GM23338 (cell line): ENCODE results near the gene EPHB2. TPM values are rescaled to one million over a fixed set of nuclear protein-coding genes. Genes with fewer than 3 reads are reported as not detected.

Experiments used
- ATAC-seq: fragments of 200-7000 bp; cut with Tn5 transposase; 3 replicates; pipeline ENCODE4 v1.9.1; 2020
- DNase-seq: peaks from one replicate; pipeline ENCODE4 v3.0.0-alpha.2; 2015; ENCODE audit warnings: low spot score
- H2AFZ ChIP-seq: fragments of 200-600 bp; sonication (generic); 2 replicates; pipeline ENCODE4 v1.8.0; 2016; ENCODE audit warnings: antibody characterized with exemption, mild to moderate bottlenecking, moderate library complexity
- H3F3A ChIP-seq: fragments of 200-600 bp; sonication (generic); replicated peaks from 2 replicates; pipeline ENCODE4 v1.8.0; 2017; ENCODE audit warnings: antibody characterized with exemption, mixed run types, low read depth
- H3K27ac ChIP-seq: fragments of 200-600 bp; sonication (generic); 2 replicates; pipeline ENCODE4 v1.6.1; 2016; ENCODE audit warnings: low read depth
- H3K27me3 ChIP-seq: fragments of 200-600 bp; sonication (generic); 2 replicates; pipeline ENCODE4 v1.8.0; 2016; ENCODE audit warnings: mild to moderate bottlenecking, mixed run types, moderate library complexity; ENCODE audit not compliant: insufficient read depth
- H3K36me3 ChIP-seq: fragments of 200-600 bp; sonication (generic); 2 replicates; pipeline ENCODE4 v1.8.0; 2016; ENCODE audit warnings: mild to moderate bottlenecking; ENCODE audit not compliant: insufficient read depth
- H3K4me1 ChIP-seq: fragments of 200-600 bp; sonication (generic); 2 replicates; pipeline ENCODE4 v1.8.0; 2016; ENCODE audit warnings: mild to moderate bottlenecking, moderate library complexity; ENCODE audit not compliant: insufficient read depth
- H3K4me2 ChIP-seq: fragments of 200-600 bp; sonication (generic); 2 replicates; pipeline ENCODE4 v1.7.1; 2017; ENCODE audit warnings: mixed run types
- H3K4me3 ChIP-seq: fragments of 200-600 bp; sonication (generic); 2 replicates; pipeline ENCODE4 v1.6.1; 2016; ENCODE audit warnings: mixed run types
- H3K79me2 ChIP-seq: fragments of 200-600 bp; sonication (generic); replicated peaks from 2 replicates; pipeline ENCODE4 v1.8.0; 2017; ENCODE audit warnings: mild to moderate bottlenecking; ENCODE audit not compliant: insufficient read depth
- H3K9me2 ChIP-seq: fragments of 200-600 bp; sonication (generic); 2 replicates; pipeline ENCODE4 v1.8.0; 2017; ENCODE audit not compliant: insufficient read depth
- H4K20me1 ChIP-seq: fragments of 200-600 bp; sonication (generic); replicated peaks from 2 replicates; pipeline ENCODE4 v1.8.0; 2017; ENCODE audit warnings: mild to moderate bottlenecking; ENCODE audit not compliant: insufficient read depth
- H3K27ac Mint-ChIP-seq: 2 replicates; pipeline ENCODE4 v1.8.0; 2020; ENCODE audit warnings: inconsistent platforms, mild to moderate bottlenecking, moderate library complexity, mixed read lengths
- H3K27me3 Mint-ChIP-seq: 3 replicates; pipeline ENCODE4 v1.8.0; 2022; ENCODE audit warnings: low read depth, mild to moderate bottlenecking, moderate library complexity, mixed read lengths, inconsistent platforms; ENCODE audit not compliant: insufficient read depth, poor library complexity
- H3K36me3 Mint-ChIP-seq: 3 replicates; pipeline ENCODE4 v1.8.0; 2021; ENCODE audit warnings: low read depth, mild to moderate bottlenecking, inconsistent platforms, moderate library complexity, mixed read lengths
- H3K4me1 Mint-ChIP-seq: 3 replicates; pipeline ENCODE4 v1.8.0; 2020; ENCODE audit warnings: mild to moderate bottlenecking, inconsistent platforms, mixed read lengths
- H3K4me3 Mint-ChIP-seq: 3 replicates; pipeline ENCODE4 v1.8.0; 2021; ENCODE audit warnings: moderate library complexity, mild to moderate bottlenecking, inconsistent platforms, mixed read lengths
- H3K9me3 Mint-ChIP-seq: 3 replicates; pipeline ENCODE4 v1.8.0; 2020; ENCODE audit warnings: moderate library complexity, mild to moderate bottlenecking, inconsistent platforms, mixed read lengths
- EZH2 ChIP-seq: fragments of 200-600 bp; sonication (generic); IDR thresholded peaks from one replicate; pipeline ENCODE4 v1.8.0; 2017; ENCODE audit warnings: antibody characterized with exemption, mild to moderate bottlenecking, low read depth; ENCODE audit not compliant: unreplicated experiment
- NANOG ChIP-seq: IDR thresholded peaks from 2 replicates; pipeline ENCODE4 v1.6.1; 2016; ENCODE audit warnings: antibody characterized with exemption, borderline replicate concordance
- STAT1 ChIP-seq: IDR thresholded peaks from one replicate; pipeline ENCODE4 v1.6.1; 2016; ENCODE audit warnings: antibody characterized with exemption; ENCODE audit not compliant: unreplicated experiment
- ZNF331 ChIP-seq: fragments of 250-450 bp; sonication (Bioruptor Pico); IDR thresholded peaks from 2 replicates; pipeline ENCODE4 v1.5.0; 2020; ENCODE audit warnings: low read depth, mild to moderate bottlenecking, moderate library complexity
- polyA plus RNA-seq: library from polyadenylated mRNA; unstranded; fragments of >200 nt; fragmentation: Nextera tagmentation; extraction: Ambion mirVana; gene quantifications from 2 replicates; pipeline ENCODE4 v1.2.1, GENCODE V29; 2016
- total RNA-seq: library from RNA; depleted of rRNA; stranded (reverse); fragments of >200 nt; shearing (Covaris generic); gene quantifications from 2 replicates; pipeline ENCODE4 v1.2.3, GENCODE V29; 2014
- TF ChIP-seq, protein P1 (sequence below): IDR thresholded peaks from one replicate; pipeline ENCODE4 v1.6.1; 2018; ENCODE audit warnings: antibody characterized with exemption; ENCODE audit not compliant: unreplicated experiment
- TF ChIP-seq, protein P2 (sequence below): fragments of 250-450 bp; sonication (Bioruptor Pico); IDR thresholded peaks from 2 replicates; pipeline ENCODE4 v1.5.0; 2020; ENCODE audit warnings: mild to moderate bottlenecking, moderate library complexity
- TF ChIP-seq, protein P3 (sequence below): IDR thresholded peaks from 2 replicates; pipeline ENCODE4 v1.6.1; 2016; ENCODE audit warnings: antibody characterized with exemption
- TF ChIP-seq, protein P4 (sequence below), 2 experiments: fragments of 200-600 bp in 1 of 2; sonication (generic) in 1 of 2; conservative IDR thresholded peaks; 2 replicates each; pipeline versions ENCODE4 v1.5.1 to v1.6.1; 2016 to 2017; ENCODE audit warnings: antibody characterized with exemption in 2 of 2, low read depth in 2 of 2, mild to moderate bottlenecking in 2 of 2, moderate library complexity in 1 of 2

Gene EPHB2
- total and polyA plus RNA-seq, 2 experiments from 2014 or later = 4.1 to 20.1 TPM

DNA sequence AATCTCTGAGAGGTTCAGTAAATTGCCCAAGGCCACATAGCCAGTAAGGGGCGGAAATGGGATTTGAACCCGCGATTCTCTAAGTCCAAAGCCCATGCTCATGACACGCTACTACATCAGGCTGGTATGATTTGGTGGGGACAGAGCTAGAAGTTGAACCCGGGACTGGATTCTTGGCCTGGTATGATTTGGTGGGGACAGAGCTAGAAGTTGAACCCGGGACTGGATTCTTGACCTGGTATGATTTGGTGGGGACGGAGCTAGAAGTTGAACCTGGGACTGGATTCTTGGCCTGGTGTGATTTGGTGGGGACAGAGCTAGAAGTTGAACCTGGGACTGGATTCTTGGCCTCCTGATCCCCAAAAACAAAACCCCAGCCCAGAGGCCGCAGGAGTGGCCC, 23.0 kb downstream of the EPHB2 start (continued):
- TF ChIP-seq, protein P1, sequence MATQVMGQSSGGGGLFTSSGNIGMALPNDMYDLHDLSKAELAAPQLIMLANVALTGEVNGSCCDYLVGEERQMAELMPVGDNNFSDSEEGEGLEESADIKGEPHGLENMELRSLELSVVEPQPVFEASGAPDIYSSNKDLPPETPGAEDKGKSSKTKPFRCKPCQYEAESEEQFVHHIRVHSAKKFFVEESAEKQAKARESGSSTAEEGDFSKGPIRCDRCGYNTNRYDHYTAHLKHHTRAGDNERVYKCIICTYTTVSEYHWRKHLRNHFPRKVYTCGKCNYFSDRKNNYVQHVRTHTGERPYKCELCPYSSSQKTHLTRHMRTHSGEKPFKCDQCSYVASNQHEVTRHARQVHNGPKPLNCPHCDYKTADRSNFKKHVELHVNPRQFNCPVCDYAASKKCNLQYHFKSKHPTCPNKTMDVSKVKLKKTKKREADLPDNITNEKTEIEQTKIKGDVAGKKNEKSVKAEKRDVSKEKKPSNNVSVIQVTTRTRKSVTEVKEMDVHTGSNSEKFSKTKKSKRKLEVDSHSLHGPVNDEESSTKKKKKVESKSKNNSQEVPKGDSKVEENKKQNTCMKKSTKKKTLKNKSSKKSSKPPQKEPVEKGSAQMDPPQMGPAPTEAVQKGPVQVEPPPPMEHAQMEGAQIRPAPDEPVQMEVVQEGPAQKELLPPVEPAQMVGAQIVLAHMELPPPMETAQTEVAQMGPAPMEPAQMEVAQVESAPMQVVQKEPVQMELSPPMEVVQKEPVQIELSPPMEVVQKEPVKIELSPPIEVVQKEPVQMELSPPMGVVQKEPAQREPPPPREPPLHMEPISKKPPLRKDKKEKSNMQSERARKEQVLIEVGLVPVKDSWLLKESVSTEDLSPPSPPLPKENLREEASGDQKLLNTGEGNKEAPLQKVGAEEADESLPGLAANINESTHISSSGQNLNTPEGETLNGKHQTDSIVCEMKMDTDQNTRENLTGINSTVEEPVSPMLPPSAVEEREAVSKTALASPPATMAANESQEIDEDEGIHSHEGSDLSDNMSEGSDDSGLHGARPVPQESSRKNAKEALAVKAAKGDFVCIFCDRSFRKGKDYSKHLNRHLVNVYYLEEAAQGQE = no peak
- TF ChIP-seq, protein P2, sequence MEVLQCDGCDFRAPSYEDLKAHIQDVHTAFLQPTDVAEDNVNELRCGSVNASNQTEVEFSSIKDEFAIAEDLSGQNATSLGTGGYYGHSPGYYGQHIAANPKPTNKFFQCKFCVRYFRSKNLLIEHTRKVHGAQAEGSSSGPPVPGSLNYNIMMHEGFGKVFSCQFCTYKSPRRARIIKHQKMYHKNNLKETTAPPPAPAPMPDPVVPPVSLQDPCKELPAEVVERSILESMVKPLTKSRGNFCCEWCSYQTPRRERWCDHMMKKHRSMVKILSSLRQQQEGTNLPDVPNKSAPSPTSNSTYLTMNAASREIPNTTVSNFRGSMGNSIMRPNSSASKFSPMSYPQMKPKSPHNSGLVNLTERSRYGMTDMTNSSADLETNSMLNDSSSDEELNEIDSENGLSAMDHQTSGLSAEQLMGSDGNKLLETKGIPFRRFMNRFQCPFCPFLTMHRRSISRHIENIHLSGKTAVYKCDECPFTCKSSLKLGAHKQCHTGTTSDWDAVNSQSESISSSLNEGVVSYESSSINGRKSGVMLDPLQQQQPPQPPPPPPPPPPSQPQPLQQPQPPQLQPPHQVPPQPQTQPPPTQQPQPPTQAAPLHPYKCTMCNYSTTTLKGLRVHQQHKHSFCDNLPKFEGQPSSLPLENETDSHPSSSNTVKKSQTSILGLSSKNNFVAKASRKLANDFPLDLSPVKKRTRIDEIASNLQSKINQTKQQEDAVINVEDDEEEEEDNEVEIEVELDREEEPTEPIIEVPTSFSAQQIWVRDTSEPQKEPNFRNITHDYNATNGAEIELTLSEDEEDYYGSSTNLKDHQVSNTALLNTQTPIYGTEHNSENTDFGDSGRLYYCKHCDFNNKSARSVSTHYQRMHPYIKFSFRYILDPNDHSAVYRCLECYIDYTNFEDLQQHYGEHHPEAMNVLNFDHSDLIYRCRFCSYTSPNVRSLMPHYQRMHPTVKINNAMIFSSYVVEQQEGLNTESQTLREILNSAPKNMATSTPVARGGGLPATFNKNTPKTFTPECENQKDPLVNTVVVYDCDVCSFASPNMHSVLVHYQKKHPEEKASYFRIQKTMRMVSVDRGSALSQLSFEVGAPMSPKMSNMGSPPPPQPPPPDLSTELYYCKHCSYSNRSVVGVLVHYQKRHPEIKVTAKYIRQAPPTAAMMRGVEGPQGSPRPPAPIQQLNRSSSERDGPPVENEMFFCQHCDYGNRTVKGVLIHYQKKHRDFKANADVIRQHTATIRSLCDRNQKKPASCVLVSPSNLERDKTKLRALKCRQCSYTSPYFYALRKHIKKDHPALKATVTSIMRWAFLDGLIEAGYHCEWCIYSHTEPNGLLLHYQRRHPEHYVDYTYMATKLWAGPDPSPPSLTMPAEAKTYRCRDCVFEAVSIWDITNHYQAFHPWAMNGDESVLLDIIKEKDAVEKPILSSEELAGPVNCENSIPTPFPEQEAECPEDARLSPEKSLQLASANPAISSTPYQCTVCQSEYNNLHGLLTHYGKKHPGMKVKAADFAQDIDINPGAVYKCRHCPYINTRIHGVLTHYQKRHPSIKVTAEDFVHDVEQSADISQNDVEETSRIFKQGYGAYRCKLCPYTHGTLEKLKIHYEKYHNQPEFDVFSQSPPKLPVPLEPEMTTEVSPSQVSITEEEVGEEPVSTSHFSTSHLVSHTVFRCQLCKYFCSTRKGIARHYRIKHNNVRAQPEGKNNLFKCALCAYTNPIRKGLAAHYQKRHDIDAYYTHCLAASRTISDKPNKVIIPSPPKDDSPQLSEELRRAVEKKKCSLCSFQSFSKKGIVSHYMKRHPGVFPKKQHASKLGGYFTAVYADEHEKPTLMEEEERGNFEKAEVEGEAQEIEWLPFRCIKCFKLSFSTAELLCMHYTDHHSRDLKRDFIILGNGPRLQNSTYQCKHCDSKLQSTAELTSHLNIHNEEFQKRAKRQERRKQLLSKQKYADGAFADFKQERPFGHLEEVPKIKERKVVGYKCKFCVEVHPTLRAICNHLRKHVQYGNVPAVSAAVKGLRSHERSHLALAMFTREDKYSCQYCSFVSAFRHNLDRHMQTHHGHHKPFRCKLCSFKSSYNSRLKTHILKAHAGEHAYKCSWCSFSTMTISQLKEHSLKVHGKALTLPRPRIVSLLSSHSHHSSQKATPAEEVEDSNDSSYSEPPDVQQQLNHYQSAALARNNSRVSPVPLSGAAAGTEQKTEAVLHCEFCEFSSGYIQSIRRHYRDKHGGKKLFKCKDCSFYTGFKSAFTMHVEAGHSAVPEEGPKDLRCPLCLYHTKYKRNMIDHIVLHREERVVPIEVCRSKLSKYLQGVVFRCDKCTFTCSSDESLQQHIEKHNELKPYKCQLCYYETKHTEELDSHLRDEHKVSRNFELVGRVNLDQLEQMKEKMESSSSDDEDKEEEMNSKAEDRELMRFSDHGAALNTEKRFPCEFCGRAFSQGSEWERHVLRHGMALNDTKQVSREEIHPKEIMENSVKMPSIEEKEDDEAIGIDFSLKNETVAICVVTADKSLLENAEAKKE (CRISPR knock-in tag) = no peak
- no peak for TF ChIP-seq NANOG

DNA sequence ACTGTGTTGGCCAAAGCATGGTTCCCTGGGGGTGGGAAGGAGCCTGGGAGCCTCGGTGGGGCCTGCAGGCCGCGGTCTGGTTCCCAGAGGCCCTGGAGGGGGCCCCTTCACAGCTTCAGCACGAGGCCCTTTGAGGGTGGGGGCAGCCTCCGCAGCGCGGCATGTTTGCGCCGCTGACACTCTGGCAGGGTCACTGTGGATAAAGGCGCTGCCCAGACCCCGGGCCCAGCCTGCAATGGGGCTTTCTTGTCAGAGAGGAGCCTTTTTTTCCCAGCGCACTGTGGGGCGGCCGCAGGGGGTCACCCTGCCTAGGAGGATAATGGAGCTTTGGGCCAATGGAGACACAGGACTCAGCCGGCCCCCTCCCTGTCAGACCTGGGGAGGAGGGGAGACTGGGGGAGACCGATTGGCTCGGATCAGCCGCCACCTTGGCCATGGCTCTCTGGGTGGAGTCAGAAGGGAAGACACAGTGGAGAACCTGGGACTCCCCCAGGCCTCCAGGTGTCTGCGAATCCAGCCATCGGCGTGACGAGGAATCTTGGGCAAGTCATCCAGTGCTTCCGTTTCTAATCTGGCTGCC, 26.0 kb downstream of the EPHB2 start:
- H3K27ac ChIP-seq = no peak overlapping the region
- ATAC-seq = peak; percentile 73
- TF ChIP-seq ZNF331 (no peak), EZH2 (no peak), STAT1 (no peak)
- TF ChIP-seq, protein P1 = no peak
- TF ChIP-seq, protein P3, sequence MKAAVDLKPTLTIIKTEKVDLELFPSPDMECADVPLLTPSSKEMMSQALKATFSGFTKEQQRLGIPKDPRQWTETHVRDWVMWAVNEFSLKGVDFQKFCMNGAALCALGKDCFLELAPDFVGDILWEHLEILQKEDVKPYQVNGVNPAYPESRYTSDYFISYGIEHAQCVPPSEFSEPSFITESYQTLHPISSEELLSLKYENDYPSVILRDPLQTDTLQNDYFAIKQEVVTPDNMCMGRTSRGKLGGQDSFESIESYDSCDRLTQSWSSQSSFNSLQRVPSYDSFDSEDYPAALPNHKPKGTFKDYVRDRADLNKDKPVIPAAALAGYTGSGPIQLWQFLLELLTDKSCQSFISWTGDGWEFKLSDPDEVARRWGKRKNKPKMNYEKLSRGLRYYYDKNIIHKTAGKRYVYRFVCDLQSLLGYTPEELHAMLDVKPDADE = no peak
- TF ChIP-seq, protein P4, sequence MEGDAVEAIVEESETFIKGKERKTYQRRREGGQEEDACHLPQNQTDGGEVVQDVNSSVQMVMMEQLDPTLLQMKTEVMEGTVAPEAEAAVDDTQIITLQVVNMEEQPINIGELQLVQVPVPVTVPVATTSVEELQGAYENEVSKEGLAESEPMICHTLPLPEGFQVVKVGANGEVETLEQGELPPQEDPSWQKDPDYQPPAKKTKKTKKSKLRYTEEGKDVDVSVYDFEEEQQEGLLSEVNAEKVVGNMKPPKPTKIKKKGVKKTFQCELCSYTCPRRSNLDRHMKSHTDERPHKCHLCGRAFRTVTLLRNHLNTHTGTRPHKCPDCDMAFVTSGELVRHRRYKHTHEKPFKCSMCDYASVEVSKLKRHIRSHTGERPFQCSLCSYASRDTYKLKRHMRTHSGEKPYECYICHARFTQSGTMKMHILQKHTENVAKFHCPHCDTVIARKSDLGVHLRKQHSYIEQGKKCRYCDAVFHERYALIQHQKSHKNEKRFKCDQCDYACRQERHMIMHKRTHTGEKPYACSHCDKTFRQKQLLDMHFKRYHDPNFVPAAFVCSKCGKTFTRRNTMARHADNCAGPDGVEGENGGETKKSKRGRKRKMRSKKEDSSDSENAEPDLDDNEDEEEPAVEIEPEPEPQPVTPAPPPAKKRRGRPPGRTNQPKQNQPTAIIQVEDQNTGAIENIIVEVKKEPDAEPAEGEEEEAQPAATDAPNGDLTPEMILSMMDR (conservative IDR thresholded peaks at IDR 0.05; ENCODE audit: low read depth in 2 of 2) = no peak

More for the DNA sequence above, 26.0 kb downstream of the EPHB2 start:
- H3K9me3 Mint-ChIP-seq = no peaks in the 10 kb centered on the region
- Histone ChIP-seq H3K79me2 (no peaks in the 10 kb centered on the region), H3K36me3 (no peaks in the 10 kb centered on the region), H3K4me3 (no peak overlapping the region), H2AFZ (no peak overlapping the region), H3F3A (no peaks in the 10 kb centered on the region), H3K27me3 (no peaks in the 10 kb centered on the region), H4K20me1 (no peaks in the 10 kb centered on the region), H3K4me1 (no peaks in the 10 kb centered on the region), H3K4me2 (no peak overlapping the region), H3K9me2 (no peaks in the 10 kb centered on the region)
- H3K27ac Mint-ChIP-seq = no peak overlapping the region
- H3K4me3 Mint-ChIP-seq = no peak overlapping the region
- no peaks in the 10 kb centered on the region for H3K36me3 Mint-ChIP-seq
- peaks cover 8% of the 10 kb centered on the region; the same call in 2 of the 3 replicates for H3K4me1 Mint-ChIP-seq
- DNase-seq = peak; percentile 37
- peaks cover 6% of the 10 kb centered on the region for H3K27me3 Mint-ChIP-seq
